Stimulated activated CD8-positive, alpha-beta memory T cell treated with anti-CD3 and anti-CD28 coated beads, Interleukin-12 subunit alpha, Interleukin-12 subunit beta, amount 100 ng/mL, for 24 hours (primary cell): ENCODE data around the gene LRRK1.

Experiments
- DNase-seq: peaks from one replicate; pipeline ENCODE4 v3.0.0-alpha.2; 2020; ENCODE audit errors: extremely low read depth

The LRRK1 gene

GRCh38 chr15:101042320-101042719, 123.2 kb downstream of the LRRK1 start:
- DNase-seq, result no peak

- DNase-seq, result no peak
These were observed 123.9 kb downstream of the LRRK1 start for GRCh38 chr15:101043011-101043410.

GRCh38 chr15:101043911-101044624, 124.9 kb downstream of the LRRK1 start:
- no peak for DNase-seq

- DNase-seq, result no peak
These were observed 125.6 kb downstream of the LRRK1 start for GRCh38 chr15:101044625-101045235.

- no peak for DNase-seq
These were observed 126.1 kb downstream of the LRRK1 start for GRCh38 chr15:101045236-101045646.

GRCh38 chr15:101045835-101046691, 126.9 kb downstream of the LRRK1 start:
- no peak for DNase-seq

- DNase-seq, result no peak
These were observed 127.7 kb downstream of the LRRK1 start for GRCh38 chr15:101046826-101047225.

GRCh38 chr15:101047301-101047781, 128.2 kb downstream of the LRRK1 start:
- no peak for DNase-seq

- no peak for DNase-seq
These were observed 129.0 kb downstream of the LRRK1 start for GRCh38 chr15:101048176-101048575.

GRCh38 chr15:101048581-101049030, 129.4 kb downstream of the LRRK1 start:
- DNase-seq, result no peak

- no peak for DNase-seq
These were observed 130.1 kb downstream of the LRRK1 start for GRCh38 chr15:101049282-101049681.

GRCh38 chr15:101049856-101050622, 130.9 kb downstream of the LRRK1 start:
- no peak for DNase-seq

- DNase-seq, result no peak
These were observed 131.6 kb downstream of the LRRK1 start for GRCh38 chr15:101050623-101051290.

GRCh38 chr15:101051291-101052030, 132.3 kb downstream of the LRRK1 start:
- DNase-seq, result no peak

- no peak for DNase-seq
These were observed 133.0 kb downstream of the LRRK1 start for GRCh38 chr15:101052031-101052620.

- DNase-seq, result no peak
These were observed 133.5 kb downstream of the LRRK1 start for GRCh38 chr15:101052681-101053121.

- DNase-seq, result no peak
These were observed 134.1 kb downstream of the LRRK1 start for GRCh38 chr15:101053261-101053660.

GRCh38 chr15:101054116-101054515, 135.0 kb downstream of the LRRK1 start:
- no peak for DNase-seq

- no peak for DNase-seq
These were observed 135.8 kb downstream of the LRRK1 start for GRCh38 chr15:101054991-101055390.

GRCh38 chr15:101055411-101055810, 136.3 kb downstream of the LRRK1 start:
- no peak for DNase-seq
